IPS-18a (cell line): Measurements from ENCODE around the gene SS18L1.

Experiments used
- H3K27ac ChIP-seq: one replicate; pipeline ENCODE4 v1.5.1; 2013; ENCODE audit warnings: low read length
- H3K27me3 ChIP-seq: one replicate; pipeline ENCODE4 v1.6.1; 2013; ENCODE audit warnings: mild to moderate bottlenecking, low read length; ENCODE audit not compliant: control insufficient read depth, insufficient read depth
- H3K36me3 ChIP-seq: one replicate; pipeline ENCODE4 v1.6.1; 2013; ENCODE audit warnings: low read depth, low read length; ENCODE audit not compliant: control insufficient read depth
- H3K4me1 ChIP-seq: one replicate; pipeline ENCODE4 v1.6.1; 2013; ENCODE audit warnings: low read depth, low read length; ENCODE audit not compliant: control insufficient read depth
- H3K4me3 ChIP-seq: one replicate; pipeline ENCODE4 v1.5.1; 2013; ENCODE audit warnings: low read length
- H3K9ac ChIP-seq: one replicate; pipeline ENCODE4 v1.6.1; 2013; ENCODE audit warnings: mild to moderate bottlenecking, low read length, moderate library complexity
- H3K9me3 ChIP-seq: one replicate; pipeline ENCODE4 v1.6.1; 2013; ENCODE audit warnings: low read depth, low read length; ENCODE audit not compliant: control insufficient read depth

SS18L1 gene

DNA sequence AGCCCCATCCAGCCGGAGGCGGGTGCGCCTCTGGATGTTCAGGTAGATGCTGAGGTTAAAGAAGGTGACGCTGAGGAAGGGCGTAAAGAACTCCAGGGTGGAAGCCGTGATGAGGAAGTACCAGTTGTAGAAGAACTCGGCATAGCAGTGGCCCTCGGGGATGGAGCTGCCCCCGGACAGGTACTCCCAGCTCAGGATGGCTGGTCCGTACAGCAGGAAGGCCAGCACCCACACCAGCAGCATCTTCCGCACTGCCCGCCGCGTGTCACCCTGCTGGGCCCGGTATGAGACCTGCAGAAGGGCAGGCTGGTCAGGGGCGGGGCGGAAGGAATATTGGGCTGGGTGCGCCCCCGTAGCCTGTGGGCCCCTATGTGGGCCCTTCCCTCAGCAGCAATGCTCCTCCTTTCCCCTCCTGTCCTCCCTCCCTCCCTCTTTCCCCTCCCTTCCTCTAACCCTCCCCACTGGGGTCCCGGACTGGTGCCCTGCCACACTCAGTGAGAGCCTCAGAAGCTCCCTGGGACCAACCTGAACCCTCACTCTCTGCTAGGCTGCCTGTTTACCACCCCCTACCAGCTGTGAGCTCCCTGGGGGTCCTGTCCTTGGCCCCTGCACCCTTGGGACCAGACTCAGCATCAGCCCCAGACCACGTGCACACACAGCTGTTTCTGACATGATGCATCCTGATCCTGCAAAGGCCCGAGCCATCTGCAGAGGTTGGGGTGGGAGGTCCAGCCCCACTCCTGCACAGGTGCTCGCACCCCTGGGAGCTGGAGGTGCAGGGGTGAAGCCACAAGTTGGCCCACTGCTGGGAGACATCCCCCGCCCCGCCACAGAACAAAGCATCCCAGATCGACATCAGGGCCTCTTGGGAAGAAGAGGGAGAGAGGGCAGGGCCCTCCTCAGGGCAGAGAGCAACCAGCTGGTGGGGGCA is 73.3 kb downstream of the SS18L1 start:
- Histone ChIP-seq H3K36me3 (no peaks in the 10 kb centered on the region), H3K9ac (no peak overlapping the region), H3K9me3 (no peaks in the 10 kb centered on the region), H3K4me3 (no peak overlapping the region), H3K27ac (no peak overlapping the region), H3K27me3 (peaks cover 46% of the 10 kb centered on the region), H3K4me1 (peaks cover 10% of the 10 kb centered on the region)

DNA sequence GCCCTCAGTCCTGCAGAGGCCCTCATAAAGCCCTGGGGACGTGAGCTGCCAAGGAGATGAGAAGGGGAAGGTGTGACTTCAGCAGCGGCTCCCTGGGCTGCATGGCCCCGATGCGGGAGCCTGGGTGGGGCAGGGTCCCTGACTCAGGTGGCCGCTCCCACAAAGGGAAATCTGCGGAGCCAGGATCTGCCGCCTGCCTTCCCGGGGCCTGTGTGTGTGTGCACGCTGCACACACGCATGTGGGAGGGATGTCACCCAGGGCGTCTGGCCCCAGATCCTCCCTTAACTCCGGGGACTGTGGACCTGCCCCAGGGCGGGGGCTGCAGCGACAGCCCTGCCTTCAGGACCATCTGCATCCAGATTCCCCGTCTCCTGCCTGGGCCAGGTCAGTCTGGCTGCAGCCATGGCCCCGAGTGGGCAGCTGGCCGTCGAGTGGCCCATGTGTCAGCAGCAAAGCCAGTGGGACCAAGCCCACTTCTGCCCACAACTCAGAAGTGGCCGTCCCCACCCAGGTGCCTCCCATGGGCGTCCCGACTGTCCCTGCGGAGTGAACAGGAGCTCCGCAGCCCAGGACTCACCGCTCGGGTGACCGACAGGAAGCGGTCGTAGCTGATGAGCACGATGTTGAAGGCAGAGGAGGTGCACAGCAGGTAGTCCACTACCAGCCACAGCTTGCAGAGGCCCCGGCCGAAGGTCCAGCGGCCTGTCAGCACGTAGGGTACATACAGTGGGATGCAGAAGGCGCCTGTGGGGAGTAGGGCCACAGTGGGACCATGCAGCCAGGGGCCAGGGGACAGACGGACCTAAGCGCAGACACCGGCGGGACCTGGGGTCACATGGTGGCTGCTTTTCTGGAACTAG is 74.6 kb downstream of the SS18L1 start:
- Histone ChIP-seq H3K27ac (no peak overlapping the region), H3K36me3 (no peaks in the 10 kb centered on the region), H3K27me3 (peaks cover 56% of the 10 kb centered on the region), H3K4me3 (peak overlapping the region; percentile 56), H3K4me1 (peaks cover 10% of the 10 kb centered on the region), H3K9ac (no peak overlapping the region), H3K9me3 (no peaks in the 10 kb centered on the region)

DNA sequence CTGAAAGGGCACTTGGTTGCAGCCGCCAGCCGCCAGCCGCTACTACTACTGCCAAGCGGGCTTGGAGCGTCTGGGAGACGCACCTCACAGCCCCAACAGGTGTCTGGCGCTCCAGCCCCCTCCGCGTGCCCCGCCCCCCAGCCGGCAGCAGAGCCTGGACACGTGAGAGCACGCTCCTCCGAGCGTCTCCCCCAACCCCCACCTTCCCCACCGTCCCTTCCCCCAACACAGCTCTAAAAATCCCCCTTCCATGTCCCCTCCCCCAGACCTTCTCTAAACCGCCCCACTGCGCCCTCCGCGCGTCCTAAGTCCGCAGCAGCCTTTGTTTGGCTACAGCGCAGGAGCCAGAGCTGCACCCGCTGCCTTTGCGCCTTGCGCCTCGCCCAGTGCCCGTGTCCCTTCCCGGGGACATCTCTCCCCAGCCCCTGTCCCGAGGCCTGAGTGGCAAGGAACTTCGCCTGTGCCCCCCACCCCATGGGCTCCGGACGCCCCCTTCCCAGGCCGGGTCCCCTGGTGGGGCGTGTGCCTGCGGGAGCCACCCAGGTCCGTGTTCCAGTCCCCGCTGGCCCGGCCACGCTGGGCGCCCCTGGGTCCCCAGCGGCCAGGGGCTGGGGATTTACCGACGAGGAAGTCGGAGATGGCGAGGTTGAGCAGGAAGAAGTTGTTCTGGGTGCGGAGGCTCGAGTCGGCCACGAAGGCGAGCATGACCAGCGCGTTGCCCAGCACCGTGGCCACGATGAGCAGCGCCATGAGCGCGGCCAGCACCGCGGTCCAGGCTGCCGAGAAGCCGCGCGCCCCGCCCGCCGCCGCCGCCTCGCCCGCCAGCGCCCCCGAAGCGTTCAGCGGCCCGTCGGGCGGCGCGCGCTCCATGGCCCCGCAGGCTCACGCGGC is 75.8 kb downstream of the SS18L1 start:
- Histone ChIP-seq H3K9me3 (no peaks in the 10 kb centered on the region), H3K36me3 (no peaks in the 10 kb centered on the region), H3K9ac (peak overlapping the region; percentile 42), H3K4me1 (peaks cover 10% of the 10 kb centered on the region), H3K4me3 (peak overlapping the region; percentile 56), H3K27me3 (peaks cover 63% of the 10 kb centered on the region), H3K27ac (no peak overlapping the region)

DNA sequence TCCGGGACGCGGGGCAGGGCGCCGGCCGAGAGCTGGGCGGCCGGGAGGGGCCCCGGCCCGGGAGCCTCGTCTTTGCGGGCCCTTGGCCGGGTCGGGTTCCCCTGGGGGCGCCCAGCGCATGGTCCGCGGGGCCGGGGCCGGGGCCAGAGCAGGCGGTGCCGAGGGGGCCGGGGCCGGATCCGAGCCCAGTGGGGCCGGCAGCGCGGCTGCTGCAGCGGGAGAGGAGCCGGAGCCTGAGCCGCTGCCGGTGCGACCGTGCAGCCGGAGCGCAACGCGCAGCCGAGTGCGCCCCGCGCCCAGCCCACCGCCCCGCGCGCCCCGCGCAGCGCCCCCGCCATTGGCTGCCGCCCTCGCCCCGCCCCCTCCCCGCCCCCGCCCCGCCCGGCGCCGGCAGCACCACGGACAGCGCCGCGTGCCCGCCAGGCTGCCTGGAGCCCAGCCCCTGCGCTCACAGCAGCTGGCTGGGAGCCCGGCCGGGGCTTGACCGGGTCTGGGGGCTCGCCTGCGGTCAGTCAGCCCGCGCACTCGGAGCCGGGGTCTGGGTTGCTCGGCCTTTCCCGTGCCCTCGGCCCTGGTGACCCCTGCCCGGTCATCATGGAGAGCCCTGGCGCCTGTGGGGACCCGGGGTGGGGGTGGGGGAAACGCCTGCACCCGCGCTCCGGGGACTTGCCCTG is 76.6 kb downstream of the SS18L1 start, which contains the start of gene HRH3:
HRH3 (minus strand) TSS at position 287 of the 674 bp plus-strand sequence. CDS start 308 bp downstream, outside the sequence.
- Histone ChIP-seq H3K9ac (peak within 1 kb of the TSS; percentile 42), H3K4me1 (peaks cover 10% of the 10 kb centered on the region), H3K36me3 (no peaks in the 10 kb centered on the region), H3K27ac (no peak within 1 kb of the TSS), H3K27me3 (peaks cover 63% of the 10 kb centered on the region), H3K9me3 (no peaks in the 10 kb centered on the region), H3K4me3 (peak within 1 kb of the TSS; percentile 56)

DNA sequence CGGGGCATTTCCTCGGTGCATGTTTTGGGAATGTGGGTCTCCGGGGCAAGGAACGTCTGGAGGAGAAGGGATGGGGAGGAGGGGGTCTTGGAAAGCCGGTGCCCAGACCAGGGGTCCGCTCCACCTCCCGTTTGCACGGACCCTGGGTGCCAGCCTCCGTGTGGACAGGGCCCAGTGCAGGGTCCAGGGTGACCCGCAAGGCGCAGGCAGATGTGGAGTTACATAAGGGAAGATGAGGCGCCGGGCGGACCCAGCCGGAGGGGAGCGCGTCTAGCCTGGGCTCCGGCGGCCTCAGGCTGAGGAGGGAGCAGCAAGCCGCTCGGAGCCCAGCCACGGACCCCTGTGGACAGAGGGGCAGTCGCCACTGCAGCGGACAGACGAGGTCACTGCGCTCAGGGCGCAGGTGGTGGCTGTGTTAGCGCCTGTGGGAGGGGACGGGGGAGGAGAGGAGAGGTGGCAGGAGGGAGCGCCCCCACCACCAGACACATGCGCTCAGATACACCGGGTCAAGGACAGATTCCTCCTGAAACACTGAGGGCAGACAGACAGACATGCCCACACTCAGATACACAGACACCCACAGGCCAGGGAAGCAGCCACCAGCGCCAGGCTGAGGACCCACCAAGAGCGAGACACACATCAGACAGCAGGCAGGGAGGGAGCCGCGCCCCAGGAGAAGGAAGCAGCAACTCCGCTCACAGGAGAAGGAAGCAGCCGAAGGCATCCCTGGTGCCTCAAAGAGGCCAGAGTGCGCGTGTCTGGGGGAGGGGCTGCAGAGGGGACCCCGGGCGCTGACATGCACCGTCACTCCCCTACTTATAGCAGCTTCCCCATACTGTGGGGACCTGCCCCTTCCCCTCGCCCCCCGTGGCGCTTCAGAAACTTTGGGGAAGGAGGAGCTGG is 77.3 kb downstream of the SS18L1 start:
- Histone ChIP-seq H3K27ac (no peak overlapping the region), H3K9me3 (no peaks in the 10 kb centered on the region), H3K36me3 (no peaks in the 10 kb centered on the region), H3K27me3 (peaks cover 63% of the 10 kb centered on the region), H3K4me1 (peaks cover 10% of the 10 kb centered on the region), H3K4me3 (peak overlapping the region; percentile 49), H3K9ac (no peak overlapping the region)

DNA sequence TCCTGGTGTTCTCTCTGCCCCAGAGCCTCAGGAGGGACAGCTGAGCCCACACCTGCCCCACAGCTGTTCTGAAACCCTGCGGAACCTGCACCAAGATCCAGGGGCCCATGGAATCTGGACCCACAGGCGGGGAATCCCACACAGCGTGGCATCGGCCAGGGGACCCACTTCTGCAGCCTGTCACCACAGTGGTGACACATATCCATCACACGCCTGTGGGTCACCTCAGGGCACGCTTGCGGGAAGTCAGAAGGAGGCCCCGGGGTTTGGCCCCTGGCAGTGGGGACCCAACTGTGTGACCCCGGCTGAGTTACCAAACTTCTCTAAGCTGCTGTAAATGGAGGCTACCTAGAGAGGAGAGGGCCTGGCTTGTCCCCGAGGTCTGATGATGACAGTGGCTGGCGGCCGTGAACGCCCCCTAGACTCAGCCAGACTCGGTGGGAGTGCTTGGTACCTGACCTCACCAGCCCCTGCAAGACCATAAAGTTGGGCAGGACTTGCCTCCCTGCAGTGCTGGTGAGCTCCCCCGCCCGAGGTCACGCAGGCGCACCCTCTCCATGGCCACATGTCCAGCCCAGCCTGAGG is 78.8 kb downstream of the SS18L1 start:
- peaks cover 57% of the 10 kb centered on the region for H3K27me3 ChIP-seq
- peaks cover 10% of the 10 kb centered on the region for H3K4me1 ChIP-seq
- H3K4me3 ChIP-seq: no peak overlapping the region

DNA sequence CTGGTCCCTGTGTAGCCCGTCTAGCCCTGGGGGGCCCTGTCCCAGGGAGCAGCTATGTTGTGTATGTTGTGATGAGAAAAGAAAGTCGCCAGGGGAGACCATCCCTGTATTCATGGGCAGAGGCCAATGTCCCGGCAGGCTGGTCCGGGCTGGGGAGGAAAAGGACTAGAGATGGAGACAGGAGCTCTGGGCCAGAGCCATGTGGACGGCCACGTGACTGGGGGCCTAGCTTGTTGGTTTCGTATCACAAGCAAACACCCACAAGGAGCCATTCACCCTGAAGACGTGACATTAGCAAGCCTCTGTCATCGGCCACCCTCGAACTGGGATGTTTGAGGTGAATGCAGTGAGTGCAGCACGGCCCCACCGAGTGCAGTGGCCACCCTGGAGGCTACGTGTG is 79.4 kb downstream of the SS18L1 start:
- no peak overlapping the region for H3K9ac ChIP-seq
- no peaks in the 10 kb centered on the region for H3K9me3 ChIP-seq
- no peaks in the 10 kb centered on the region for H3K36me3 ChIP-seq
- peaks cover 51% of the 10 kb centered on the region for H3K27me3 ChIP-seq
- H3K4me3 ChIP-seq: no peak overlapping the region
- H3K4me1 ChIP-seq: peaks cover 10% of the 10 kb centered on the region
- no peak overlapping the region for H3K27ac ChIP-seq

More for the DNA sequence above, 78.8 kb downstream of the SS18L1 start:
- H3K36me3 ChIP-seq: no peaks in the 10 kb centered on the region
- H3K9ac ChIP-seq: no peak overlapping the region
- no peak overlapping the region for H3K27ac ChIP-seq
- no peaks in the 10 kb centered on the region for H3K9me3 ChIP-seq

DNA sequence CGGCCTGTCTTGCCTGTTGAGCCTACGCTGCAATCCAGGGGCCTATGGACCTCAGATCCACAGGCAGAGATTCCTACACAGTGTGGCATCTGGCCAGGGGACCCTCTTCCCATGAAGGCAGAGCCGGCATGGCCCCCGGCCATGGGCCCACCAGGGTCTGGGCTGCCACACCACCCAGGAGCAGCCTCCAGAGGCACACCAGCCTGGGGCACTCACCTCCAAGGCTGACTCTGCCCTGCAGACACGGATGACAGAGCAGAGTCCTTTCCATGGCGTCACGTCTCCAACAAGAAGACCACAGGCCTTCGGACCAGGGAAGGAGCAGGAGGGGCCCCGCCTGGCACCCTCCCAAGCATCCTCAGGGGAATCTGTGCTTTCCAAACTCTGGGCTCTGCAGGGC is 80.0 kb downstream of the SS18L1 start:
- Histone ChIP-seq H3K4me3 (no peak overlapping the region), H3K4me1 (peaks cover 7% of the 10 kb centered on the region), H3K27ac (no peak overlapping the region), H3K9me3 (no peaks in the 10 kb centered on the region), H3K36me3 (no peaks in the 10 kb centered on the region), H3K27me3 (peaks cover 45% of the 10 kb centered on the region), H3K9ac (no peak overlapping the region)

DNA sequence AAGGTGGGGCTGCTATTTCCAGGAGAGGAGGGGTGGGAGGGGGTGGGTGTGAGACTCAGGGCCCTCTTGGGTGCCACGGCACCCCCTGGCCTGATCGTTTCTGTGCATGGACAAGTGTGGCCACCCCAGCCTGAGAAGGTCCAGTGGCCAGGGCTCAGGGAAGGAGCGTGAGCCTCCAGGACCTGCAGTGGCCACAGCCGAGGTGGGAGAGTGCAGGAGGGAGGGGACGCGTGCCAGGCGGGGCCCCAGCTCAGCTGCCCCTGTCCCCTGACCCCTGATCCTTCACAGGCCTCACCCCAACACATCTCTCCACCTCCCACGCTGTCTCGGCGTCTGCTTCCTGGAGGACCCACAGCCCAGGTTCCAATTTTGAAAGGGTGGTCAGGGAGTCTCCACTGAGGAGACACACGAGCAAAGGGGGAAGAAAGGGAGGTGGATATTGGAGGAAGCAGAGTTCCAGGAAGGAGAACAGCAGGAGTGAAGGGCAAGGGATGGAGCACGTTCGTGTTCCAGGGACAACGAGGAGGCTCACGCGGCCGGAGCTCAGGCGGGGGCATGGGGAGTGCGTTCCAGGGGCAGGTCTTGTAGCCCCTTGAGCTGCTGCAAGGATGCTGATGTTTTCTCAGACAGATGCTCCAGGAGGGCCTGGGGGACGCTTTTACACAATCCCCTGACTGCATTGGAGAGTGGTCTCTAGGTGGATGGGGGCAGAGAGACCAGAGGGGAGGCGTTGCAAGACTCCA is 80.7 kb downstream of the SS18L1 start:
- no peaks in the 10 kb centered on the region for H3K9me3 ChIP-seq
- no peaks in the 10 kb centered on the region for H3K36me3 ChIP-seq
- H3K4me1 ChIP-seq: peaks cover 4% of the 10 kb centered on the region
- no peak overlapping the region for H3K27ac ChIP-seq
- no peak overlapping the region for H3K9ac ChIP-seq
- no peak overlapping the region for H3K4me3 ChIP-seq
- peaks cover 38% of the 10 kb centered on the region for H3K27me3 ChIP-seq
